Colonic mucosa (tissue), 4 donors: Measurements from ENCODE around the gene NBAS. TPM values are rescaled to one million over a fixed set of nuclear protein-coding genes. Genes with fewer than 3 reads are reported as not detected.

Experiments used
- DNase-seq: peaks from one replicate; pipeline ENCODE4 v3.0.0-alpha.2; 2020
- H3K27ac ChIP-seq: fragments of 200-600 bp; one replicate; pipeline ENCODE4 v1.8.0; 2021
- H3K27me3 ChIP-seq: fragments of 200-600 bp; one replicate; pipeline ENCODE4 v1.8.0; 2021
- H3K36me3 ChIP-seq: fragments of 200-600 bp; one replicate; pipeline ENCODE4 v1.8.0; 2021
- H3K4me1 ChIP-seq: fragments of 200-600 bp; one replicate; pipeline ENCODE4 v1.8.0; 2021; ENCODE audit warnings: mild to moderate bottlenecking
- H3K4me3 ChIP-seq: fragments of 200-600 bp; one replicate; pipeline ENCODE4 v1.8.0; 2021
- H3K9ac ChIP-seq, 2 donors: one replicate each; pipeline ENCODE4 v1.7.0; 2013; ENCODE audit warnings: control low read depth in 2 of 2, low read depth in 2 of 2, low read length in 2 of 2
- H3K9me3 ChIP-seq: fragments of 200-600 bp; one replicate; pipeline ENCODE4 v1.8.0; 2021
- CTCF ChIP-seq: fragments of 200-600 bp; IDR thresholded peaks from one replicate; pipeline ENCODE4 v1.8.0; 2022; ENCODE audit warnings: antibody characterized with exemption, mild to moderate bottlenecking
- intact Hi-C: fragments of 100-400 bp; cut with DNase I; formaldehyde crosslinking; loops from one replicate; pipeline ENCODE4 v1.14.1; 2022
- total RNA-seq, 2 donors: library from RNA; stranded (reverse); fragmentation: NEBNext Ultra II Directional in 1 of 2; extraction: Animal tissue kit (Norgen Biotek cat#: 25700) in 1 of 2; gene quantifications; one replicate each; pipeline ENCODE4 v1.2.1, GENCODE V29; 2021
- donor health status: healthy.
- donor health status: DM: no; HTN: no; CAD: no.
- donor health status: DM: no; HTN: no; CAD: no.

The NBAS gene
- total RNA-seq, 2 donors from 2014 or later, result 34.4 to 38.9 TPM

GRCh38 chr2:15606481-15607441 lies 45.6 kb upstream of the NBAS start:
- Histone ChIP-seq H3K36me3 (peaks cover 10% of the 10 kb centered on the region), H3K9me3 (no peaks in the 10 kb centered on the region), H3K27me3 (no peaks in the 10 kb centered on the region), H3K27ac (no peak overlapping the region), H3K9ac (no peak overlapping the region), H3K4me3 (no peak overlapping the region), H3K4me1 (no peaks in the 10 kb centered on the region)
- intact Hi-C loops, result no loop called here
- no peak for TF ChIP-seq CTCF
- no peak for DNase-seq

GRCh38 chr2:15605721-15606120 lies 44.6 kb upstream of the NBAS start:
- Histone ChIP-seq H3K9me3 (no peaks in the 10 kb centered on the region), H3K36me3 (peaks cover 10% of the 10 kb centered on the region), H3K9ac (no peak overlapping the region), H3K27me3 (no peaks in the 10 kb centered on the region), H3K4me3 (no peak overlapping the region), H3K27ac (no peak overlapping the region), H3K4me1 (no peaks in the 10 kb centered on the region)
- no peak for DNase-seq
- TF ChIP-seq CTCF, result no peak
- intact Hi-C loops, result no loop called here

GRCh38 chr2:15603948-15604347 lies 42.8 kb upstream of the NBAS start:
- DNase-seq, result no peak

GRCh38 chr2:15603044-15603765 lies 42.1 kb upstream of the NBAS start:
- intact Hi-C loops, result no loop called here
- no peaks in the 10 kb centered on the region for H3K9me3 ChIP-seq
- H3K9ac ChIP-seq, result no peak overlapping the region
- H3K27me3 ChIP-seq, result no peaks in the 10 kb centered on the region
- DNase-seq, result no peak
- TF ChIP-seq CTCF, result no peak
- no peaks in the 10 kb centered on the region for H3K4me1 ChIP-seq
- H3K36me3 ChIP-seq, result peaks cover 10% of the 10 kb centered on the region
- H3K4me3 ChIP-seq, result no peak overlapping the region
- no peak overlapping the region for H3K27ac ChIP-seq

More at GRCh38 chr2:15603948-15604347, 42.8 kb upstream of the NBAS start:
- no peaks in the 10 kb centered on the region for H3K9me3 ChIP-seq
- intact Hi-C loops, result no loop called here
- H3K27me3 ChIP-seq, result no peaks in the 10 kb centered on the region
- no peak overlapping the region for H3K4me3 ChIP-seq
- H3K27ac ChIP-seq, result no peak overlapping the region
- no peak overlapping the region for H3K9ac ChIP-seq
- no peak for TF ChIP-seq CTCF
- H3K36me3 ChIP-seq, result peaks cover 10% of the 10 kb centered on the region
- H3K4me1 ChIP-seq, result no peaks in the 10 kb centered on the region

GRCh38 chr2:15602393-15602792 lies 41.3 kb upstream of the NBAS start:
- Histone ChIP-seq H3K27me3 (no peaks in the 10 kb centered on the region), H3K9ac (no peak overlapping the region), H3K36me3 (peaks cover 7% of the 10 kb centered on the region), H3K4me3 (no peak overlapping the region), H3K9me3 (no peaks in the 10 kb centered on the region), H3K27ac (no peak overlapping the region), H3K4me1 (no peaks in the 10 kb centered on the region)
- no peak for DNase-seq
- intact Hi-C loops, result no loop called here
- TF ChIP-seq CTCF, result no peak
